Measurements from ENCODE around the gene CD59.
"Not testable (repeated sequence)": the region's sequence is repeated elsewhere in the genome, so short reads cannot be mapped to it uniquely, and the experiment has no call there.

Gene CD59

GRCh38 chr11:33665350-33666106 is 70.7 kb downstream of the CD59 start:
- no peak for DNase-seq (ENCODE audit: low spot score)

- no peak for DNase-seq (ENCODE audit: low spot score)
These were observed 71.4 kb downstream of the CD59 start for GRCh38 chr11:33664827-33665226.

- no peak for DNase-seq (ENCODE audit: low spot score)
These were observed 72.1 kb downstream of the CD59 start for GRCh38 chr11:33664166-33664565.

- DNase-seq (ENCODE audit: low spot score) = no peak
These were observed 73.1 kb downstream of the CD59 start for GRCh38 chr11:33663121-33663520.

GRCh38 chr11:33661526-33661925 is 74.7 kb downstream of the CD59 start:
- DNase-seq (ENCODE audit: low spot score) = not testable (repeated sequence)

GRCh38 chr11:33660962-33661361 is 75.3 kb downstream of the CD59 start:
- DNase-seq (ENCODE audit: low spot score) = no peak

GRCh38 chr11:33659370-33660139 is 76.7 kb downstream of the CD59 start:
- DNase-seq (ENCODE audit: low spot score) = no peak

- no peak for DNase-seq (ENCODE audit: low spot score)
These were observed 77.9 kb downstream of the CD59 start for GRCh38 chr11:33658195-33658900.

GRCh38 chr11:33657757-33658156 is 78.5 kb downstream of the CD59 start:
- no peak for DNase-seq (ENCODE audit: low spot score)

GRCh38 chr11:33656768-33657167 is 79.5 kb downstream of the CD59 start:
- no peak for DNase-seq (ENCODE audit: low spot score)

GRCh38 chr11:33655842-33656600 is 80.2 kb downstream of the CD59 start:
- no peak for DNase-seq (ENCODE audit: low spot score)

GRCh38 chr11:33654594-33654993 is 81.6 kb downstream of the CD59 start:
- no peak for DNase-seq (ENCODE audit: low spot score)

Measured in CD4-positive, alpha-beta T cell treated with Interleukin-15 for 4 hours (primary cell).